GM13976 (cell line): ENCODE data around the gene ZNF76.

ENCODE experiments used
- DNase-seq: peaks from one replicate; pipeline ENCODE4 v3.0.0; 2012; ENCODE audit warnings: low spot score
- in situ Hi-C: fragments of 300-500 bp; cut with MboI; formaldehyde crosslinking; loops from one replicate; pipeline ENCODE4 v1.12.0; 2022; ENCODE audit warnings: low sequenced_read_pairs, mixed read lengths, inconsistent platforms; ENCODE audit not compliant: unreplicated experiment
- TF ChIP-seq, protein P1 (sequence below): IDR thresholded peaks from 2 replicates; pipeline ENCODE4 v1.5.1; 2012; ENCODE audit warnings: borderline replicate concordance, mild to moderate bottlenecking; ENCODE audit not compliant: insufficient read depth; ENCODE audit errors: extremely low read depth, missing control alignments, control extremely low read depth

Gene ZNF76

DNA sequence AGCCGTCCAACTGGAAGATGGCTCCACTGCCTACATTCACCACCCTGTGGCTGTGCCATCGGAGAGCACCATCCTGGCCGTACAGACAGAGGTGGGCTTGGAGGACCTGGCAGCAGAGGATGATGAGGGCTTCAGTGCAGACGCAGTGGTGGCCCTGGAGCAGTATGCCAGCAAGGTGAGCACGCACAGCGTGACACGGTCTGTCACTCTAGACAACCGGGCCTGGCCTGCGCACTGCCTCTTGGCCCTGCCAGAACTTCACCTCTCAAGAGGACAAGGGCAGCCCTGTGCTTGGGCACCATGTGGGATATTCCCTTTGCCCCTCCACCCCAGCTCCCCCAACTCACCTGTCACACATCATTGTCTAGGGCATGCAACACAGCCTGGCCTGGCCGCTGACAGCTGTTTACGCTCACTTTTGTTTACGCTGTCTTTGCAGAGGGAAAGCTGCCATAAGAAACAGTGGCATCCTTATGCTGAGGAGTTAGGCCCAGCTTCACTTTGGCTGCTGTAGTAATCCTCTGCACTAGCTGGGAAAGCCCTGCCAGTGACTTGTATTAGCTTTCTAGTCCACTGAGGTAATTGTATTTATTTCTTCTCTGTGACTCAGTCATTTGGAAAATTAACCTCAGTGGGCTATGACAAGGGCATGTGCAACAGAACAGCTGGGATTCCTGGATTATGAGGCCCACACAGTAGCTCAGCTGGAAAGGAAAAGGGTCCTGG, 28.3 kb downstream of the ZNF76 start:
- in situ Hi-C loops: no loop called here
- TF ChIP-seq, protein P1, sequence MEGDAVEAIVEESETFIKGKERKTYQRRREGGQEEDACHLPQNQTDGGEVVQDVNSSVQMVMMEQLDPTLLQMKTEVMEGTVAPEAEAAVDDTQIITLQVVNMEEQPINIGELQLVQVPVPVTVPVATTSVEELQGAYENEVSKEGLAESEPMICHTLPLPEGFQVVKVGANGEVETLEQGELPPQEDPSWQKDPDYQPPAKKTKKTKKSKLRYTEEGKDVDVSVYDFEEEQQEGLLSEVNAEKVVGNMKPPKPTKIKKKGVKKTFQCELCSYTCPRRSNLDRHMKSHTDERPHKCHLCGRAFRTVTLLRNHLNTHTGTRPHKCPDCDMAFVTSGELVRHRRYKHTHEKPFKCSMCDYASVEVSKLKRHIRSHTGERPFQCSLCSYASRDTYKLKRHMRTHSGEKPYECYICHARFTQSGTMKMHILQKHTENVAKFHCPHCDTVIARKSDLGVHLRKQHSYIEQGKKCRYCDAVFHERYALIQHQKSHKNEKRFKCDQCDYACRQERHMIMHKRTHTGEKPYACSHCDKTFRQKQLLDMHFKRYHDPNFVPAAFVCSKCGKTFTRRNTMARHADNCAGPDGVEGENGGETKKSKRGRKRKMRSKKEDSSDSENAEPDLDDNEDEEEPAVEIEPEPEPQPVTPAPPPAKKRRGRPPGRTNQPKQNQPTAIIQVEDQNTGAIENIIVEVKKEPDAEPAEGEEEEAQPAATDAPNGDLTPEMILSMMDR: no peak
- no peak for DNase-seq

DNA sequence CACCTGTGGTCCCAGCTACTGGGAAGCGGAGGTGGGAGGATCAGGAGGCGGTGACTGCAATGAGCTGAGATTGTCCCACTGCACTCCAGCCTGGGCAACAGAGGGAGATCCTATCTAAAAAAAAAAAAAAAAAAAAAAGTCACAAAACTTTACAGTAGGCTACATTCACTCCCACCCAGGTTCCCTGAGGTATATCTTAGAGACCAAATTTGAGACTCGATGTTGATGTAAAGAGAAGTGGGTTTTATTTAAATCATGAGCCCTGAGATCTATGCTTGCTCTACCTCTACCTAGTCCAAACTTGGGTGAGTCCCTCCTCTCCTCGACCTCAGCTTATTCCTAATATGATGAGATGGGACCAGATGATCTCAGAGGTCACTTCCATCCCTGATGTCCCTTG, 29.3 kb downstream of the ZNF76 start:
- in situ Hi-C loops: no loop called here
- TF ChIP-seq, protein P1: no peak
- DNase-seq: no peak

DNA sequence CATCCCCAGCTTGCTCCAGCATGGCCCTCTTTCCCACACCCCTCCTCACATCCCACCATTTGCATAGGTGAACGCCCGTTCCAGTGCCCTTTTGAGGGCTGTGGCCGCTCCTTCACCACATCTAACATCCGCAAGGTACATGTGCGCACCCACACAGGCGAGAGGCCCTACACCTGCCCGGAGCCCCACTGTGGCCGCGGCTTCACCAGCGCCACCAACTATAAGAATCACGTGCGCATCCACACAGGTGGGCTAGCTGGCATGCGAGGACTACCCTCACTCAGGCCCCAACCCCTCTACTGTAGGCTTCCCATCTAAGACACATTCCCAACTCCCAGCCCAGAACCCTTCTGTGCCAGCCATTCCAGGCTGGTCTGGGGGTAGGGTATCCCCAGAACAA, 32.0 kb downstream of the ZNF76 start:
- in situ Hi-C loops: no loop called here
- TF ChIP-seq, protein P1: no peak
- no peak for DNase-seq

DNA sequence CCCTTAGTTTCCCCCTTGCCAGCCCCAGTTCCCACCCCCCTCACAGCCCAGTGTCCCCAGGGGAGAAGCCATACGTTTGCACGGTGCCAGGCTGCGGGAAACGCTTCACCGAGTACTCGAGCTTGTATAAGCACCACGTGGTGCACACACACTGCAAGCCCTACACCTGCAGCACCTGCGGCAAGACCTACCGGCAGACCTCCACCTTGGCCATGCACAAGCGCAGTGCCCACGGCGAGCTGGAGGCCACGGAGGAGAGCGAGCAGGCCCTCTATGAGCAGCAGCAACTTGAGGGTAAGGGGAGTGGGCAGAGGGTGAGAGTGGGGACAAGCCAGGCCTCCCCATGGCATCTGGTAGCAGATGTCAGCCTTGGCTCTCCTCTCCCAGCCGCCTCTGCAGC, 33.0 kb downstream of the ZNF76 start:
- TF ChIP-seq, protein P1: no peak
- in situ Hi-C loops: no loop called here
- DNase-seq: no peak

- TF ChIP-seq, protein P1: no peak
- DNase-seq: no peak
- in situ Hi-C loops: no loop called here
These were observed 34.1 kb downstream of the ZNF76 start for GRCh38 chr6:35293681-35294080.

GRCh38 chr6:35294308-35294945, 34.9 kb downstream of the ZNF76 start:
- DNase-seq: peak; percentile 80
- in situ Hi-C loops: no loop called here
- TF ChIP-seq, protein P1: peak; percentile 81

GRCh38 chr6:35295036-35295435, 35.5 kb downstream of the ZNF76 start:
- in situ Hi-C loops: no loop called here
- DNase-seq: no peak
- TF ChIP-seq, protein P1: no peak
